ENCODE measurements around the gene RTN4R. TPM values are rescaled to one million over a fixed set of nuclear protein-coding genes. Genes with fewer than 3 reads are reported as not detected.

The RTN4R gene
- polyA plus RNA-seq, 1 experiment, result 0.16 TPM

DNA sequence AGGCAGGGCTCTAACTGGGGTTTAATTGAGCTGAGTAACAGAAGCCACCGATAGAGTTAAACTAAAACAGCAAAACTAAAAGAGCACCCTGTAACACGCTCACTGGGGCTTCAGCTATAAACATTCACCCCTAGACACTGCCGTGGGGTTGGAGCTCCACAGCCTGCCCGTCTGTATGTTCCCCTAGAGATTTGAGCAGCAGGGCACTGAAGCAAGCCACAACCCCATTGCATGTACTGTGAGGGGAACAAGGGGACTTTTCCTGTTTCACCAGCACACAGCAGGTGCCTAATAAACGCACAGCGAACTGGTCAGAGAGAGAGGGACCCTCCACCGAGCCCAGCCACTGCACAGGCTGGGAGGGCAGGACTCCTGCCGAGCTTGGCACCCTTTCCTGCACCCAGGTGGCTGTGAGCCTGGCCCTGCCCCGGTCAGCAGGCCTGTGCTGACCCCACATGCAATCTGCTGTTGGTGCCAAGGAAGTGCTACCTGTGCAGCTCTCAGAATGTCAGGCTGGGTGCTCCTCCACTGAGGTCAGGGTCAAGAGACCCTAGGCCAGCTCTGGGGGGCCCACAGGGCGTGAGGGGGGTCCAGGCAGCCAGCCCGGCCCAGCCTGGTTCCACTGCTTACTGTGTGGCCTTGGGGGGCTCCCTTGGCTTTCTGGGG is 31.9 kb downstream of the RTN4R start:
- Histone ChIP-seq H3K9me3 (ENCODE audit: control insufficient read depth, insufficient read depth, low read length) (no peaks in the 10 kb centered on the region; the same call in 1 of the 2 replicates), H3K27ac (ENCODE audit: low read depth, low read length) (no peak overlapping the region), H3K4me3 (ENCODE audit: low read depth, low read length) (no peak overlapping the region), H3K27me3 (ENCODE audit: control insufficient read depth, insufficient read depth, low read length) (peaks cover 30% of the 10 kb centered on the region)
- TF ChIP-seq, protein P1, sequence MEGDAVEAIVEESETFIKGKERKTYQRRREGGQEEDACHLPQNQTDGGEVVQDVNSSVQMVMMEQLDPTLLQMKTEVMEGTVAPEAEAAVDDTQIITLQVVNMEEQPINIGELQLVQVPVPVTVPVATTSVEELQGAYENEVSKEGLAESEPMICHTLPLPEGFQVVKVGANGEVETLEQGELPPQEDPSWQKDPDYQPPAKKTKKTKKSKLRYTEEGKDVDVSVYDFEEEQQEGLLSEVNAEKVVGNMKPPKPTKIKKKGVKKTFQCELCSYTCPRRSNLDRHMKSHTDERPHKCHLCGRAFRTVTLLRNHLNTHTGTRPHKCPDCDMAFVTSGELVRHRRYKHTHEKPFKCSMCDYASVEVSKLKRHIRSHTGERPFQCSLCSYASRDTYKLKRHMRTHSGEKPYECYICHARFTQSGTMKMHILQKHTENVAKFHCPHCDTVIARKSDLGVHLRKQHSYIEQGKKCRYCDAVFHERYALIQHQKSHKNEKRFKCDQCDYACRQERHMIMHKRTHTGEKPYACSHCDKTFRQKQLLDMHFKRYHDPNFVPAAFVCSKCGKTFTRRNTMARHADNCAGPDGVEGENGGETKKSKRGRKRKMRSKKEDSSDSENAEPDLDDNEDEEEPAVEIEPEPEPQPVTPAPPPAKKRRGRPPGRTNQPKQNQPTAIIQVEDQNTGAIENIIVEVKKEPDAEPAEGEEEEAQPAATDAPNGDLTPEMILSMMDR (IDR thresholded peaks at IDR 0.05; ENCODE audit: low read depth, low read length), result no peak
- ChIA-PET CTCF (no interaction called here), POLR2A (no interaction called here)
- no peak for DNase-seq (ENCODE audit: low read depth, low spot score)

DNA sequence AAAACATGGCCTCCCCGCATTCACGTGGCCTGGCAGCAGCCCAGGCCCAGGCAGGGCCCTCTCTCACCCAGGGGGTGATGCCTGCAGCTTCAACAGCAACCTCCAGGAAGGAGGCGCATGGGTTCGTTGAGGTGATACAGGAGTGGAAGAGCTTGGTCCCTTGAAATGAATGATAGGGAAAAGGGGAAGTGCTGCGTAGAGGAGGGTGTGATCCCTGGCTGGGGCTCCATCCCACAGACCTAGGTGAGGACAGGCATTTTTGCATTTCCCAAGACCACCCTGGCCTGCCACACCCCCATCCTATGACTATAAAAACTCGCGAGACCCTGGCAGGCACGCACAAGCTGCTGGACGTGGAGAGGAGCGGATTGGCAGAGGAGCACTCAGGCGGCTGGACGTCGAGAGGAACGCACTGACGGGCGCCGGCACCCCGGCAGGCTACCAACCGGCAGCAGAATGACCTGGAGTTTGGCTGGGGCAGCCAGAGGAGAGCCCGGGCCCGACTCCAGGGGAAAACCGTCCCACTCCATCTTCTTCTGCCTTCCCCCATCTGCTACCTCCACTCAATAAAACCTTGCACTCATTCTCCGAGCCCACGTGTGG is 32.6 kb downstream of the RTN4R start:
- H3K27me3 ChIP-seq (ENCODE audit: control insufficient read depth, insufficient read depth, low read length), result peaks cover 36% of the 10 kb centered on the region
- no peak for DNase-seq (ENCODE audit: low read depth, low spot score)
- TF ChIP-seq, protein P1 (IDR thresholded peaks at IDR 0.05; ENCODE audit: low read depth, low read length), result no peak
- no peak overlapping the region for H3K27ac ChIP-seq (ENCODE audit: low read depth, low read length)
- ChIA-PET POLR2A (no interaction called here), CTCF (no interaction called here)
- H3K9me3 ChIP-seq (ENCODE audit: control insufficient read depth, insufficient read depth, low read length), result no peaks in the 10 kb centered on the region; the same call in 1 of the 2 replicates
- H3K4me3 ChIP-seq (ENCODE audit: low read depth, low read length), result no peak overlapping the region

DNA sequence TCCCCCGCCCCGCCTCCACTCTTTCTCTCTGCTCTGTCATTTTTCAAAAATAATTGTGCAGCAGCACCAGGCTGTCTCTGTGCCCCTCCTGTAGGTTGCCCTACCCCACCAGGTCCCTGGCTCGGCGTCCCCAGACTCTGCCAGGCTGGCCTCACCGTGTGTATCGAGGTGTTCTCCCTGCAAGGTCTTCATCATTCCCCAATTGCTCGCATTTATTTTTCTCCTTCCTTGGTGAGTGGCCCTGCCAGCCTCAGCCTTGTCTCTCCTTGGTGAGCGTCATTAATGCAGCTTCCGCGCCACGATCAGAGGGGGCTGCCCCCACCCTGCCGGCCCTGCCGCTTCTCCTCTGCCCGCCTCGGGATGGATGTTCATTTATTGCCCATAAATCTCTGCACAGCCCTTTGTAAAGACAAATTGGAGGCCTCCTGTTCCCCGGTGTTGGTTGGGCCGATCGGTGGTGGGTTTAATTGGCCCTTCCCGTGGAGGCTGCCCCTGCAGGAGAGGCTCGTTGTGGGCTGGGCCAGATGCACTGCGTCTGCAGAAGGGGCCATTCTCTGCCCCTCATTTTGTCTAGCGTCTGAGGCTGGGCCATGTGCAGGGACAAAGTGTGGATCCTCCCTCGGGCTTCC is 33.2 kb downstream of the RTN4R start:
- Histone ChIP-seq H3K27ac (ENCODE audit: low read depth, low read length) (no peak overlapping the region), H3K27me3 (ENCODE audit: control insufficient read depth, insufficient read depth, low read length) (peaks cover 43% of the 10 kb centered on the region), H3K4me3 (ENCODE audit: low read depth, low read length) (no peak overlapping the region), H3K9me3 (ENCODE audit: control insufficient read depth, insufficient read depth, low read length) (no peaks in the 10 kb centered on the region; the same call in 1 of the 2 replicates)
- TF ChIP-seq, protein P1 (IDR thresholded peaks at IDR 0.05; ENCODE audit: low read depth, low read length), result no peak
- DNase-seq (ENCODE audit: low read depth, low spot score), result no peak
- CTCF ChIA-PET, result no interaction called here
- POLR2A ChIA-PET, result no interaction called here

DNA sequence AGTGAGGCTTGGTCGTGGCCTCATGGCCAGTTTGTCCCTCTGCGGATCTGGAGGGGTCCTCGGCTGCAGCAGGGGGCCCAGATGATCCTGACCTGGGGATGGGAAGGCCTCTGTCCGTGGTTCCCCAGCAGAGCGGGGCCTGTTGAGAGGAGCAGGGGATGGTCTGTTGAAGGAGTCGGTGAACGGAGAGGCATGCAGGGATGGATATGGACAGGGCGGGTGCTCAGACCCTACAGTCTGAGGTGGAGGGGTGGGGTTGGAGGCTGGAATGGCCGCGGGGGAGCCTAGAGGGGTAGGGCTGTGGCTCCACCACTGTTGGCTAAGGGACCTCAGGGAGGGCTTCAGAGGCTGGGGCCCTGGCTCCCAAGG is 33.8 kb downstream of the RTN4R start:
- POLR2A ChIA-PET, result no interaction called here
- no peak for DNase-seq (ENCODE audit: low read depth, low spot score)

More for the DNA sequence above, 33.8 kb downstream of the RTN4R start:
- no peak overlapping the region for H3K4me3 ChIP-seq (ENCODE audit: low read depth, low read length)
- H3K9me3 ChIP-seq (ENCODE audit: control insufficient read depth, insufficient read depth, low read length), result no peaks in the 10 kb centered on the region; the same call in 1 of the 2 replicates
- no peak overlapping the region for H3K27ac ChIP-seq (ENCODE audit: low read depth, low read length)
- CTCF ChIA-PET, result no interaction called here
- H3K27me3 ChIP-seq (ENCODE audit: control insufficient read depth, insufficient read depth, low read length), result peaks cover 48% of the 10 kb centered on the region
- TF ChIP-seq, protein P1 (IDR thresholded peaks at IDR 0.05; ENCODE audit: low read depth, low read length), result no peak

All from AG04450 (cell line).